ENCODE results near the gene C10orf143.

DNA sequence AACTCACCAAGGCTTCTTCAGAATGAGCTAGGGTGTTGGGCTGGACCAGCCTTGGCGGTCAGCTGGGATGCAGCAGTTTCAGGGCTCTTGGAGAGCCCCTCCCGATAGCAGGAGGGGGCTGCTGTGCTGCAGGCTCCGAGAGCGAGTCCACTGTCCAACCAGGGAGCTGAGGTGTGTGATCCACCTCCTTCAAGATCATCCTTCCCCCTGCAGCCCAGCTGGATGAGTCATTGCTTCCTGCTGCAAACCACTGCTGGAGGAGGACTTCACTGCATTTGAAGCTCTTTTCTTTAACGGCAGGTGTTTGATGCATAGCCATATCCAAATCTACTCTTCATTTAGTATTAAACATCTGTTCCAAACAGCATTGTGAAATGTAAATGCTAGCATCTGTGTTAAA lies 92.4 kb downstream of the C10orf143 start:
- TF ChIP-seq, protein P1, sequence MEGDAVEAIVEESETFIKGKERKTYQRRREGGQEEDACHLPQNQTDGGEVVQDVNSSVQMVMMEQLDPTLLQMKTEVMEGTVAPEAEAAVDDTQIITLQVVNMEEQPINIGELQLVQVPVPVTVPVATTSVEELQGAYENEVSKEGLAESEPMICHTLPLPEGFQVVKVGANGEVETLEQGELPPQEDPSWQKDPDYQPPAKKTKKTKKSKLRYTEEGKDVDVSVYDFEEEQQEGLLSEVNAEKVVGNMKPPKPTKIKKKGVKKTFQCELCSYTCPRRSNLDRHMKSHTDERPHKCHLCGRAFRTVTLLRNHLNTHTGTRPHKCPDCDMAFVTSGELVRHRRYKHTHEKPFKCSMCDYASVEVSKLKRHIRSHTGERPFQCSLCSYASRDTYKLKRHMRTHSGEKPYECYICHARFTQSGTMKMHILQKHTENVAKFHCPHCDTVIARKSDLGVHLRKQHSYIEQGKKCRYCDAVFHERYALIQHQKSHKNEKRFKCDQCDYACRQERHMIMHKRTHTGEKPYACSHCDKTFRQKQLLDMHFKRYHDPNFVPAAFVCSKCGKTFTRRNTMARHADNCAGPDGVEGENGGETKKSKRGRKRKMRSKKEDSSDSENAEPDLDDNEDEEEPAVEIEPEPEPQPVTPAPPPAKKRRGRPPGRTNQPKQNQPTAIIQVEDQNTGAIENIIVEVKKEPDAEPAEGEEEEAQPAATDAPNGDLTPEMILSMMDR (IDR thresholded peaks at IDR 0.05) = no peak
- TF ChIP-seq EP300 (IDR thresholded peaks at IDR 0.05) (no peak), POLR2A (IDR thresholded peaks at IDR 0.05) (no peak)

Measured in tibial nerve (tissue), 4 donors.